OCI-LY3 (cell line): ENCODE measurements around the gene NFAM1.

Experiments used
- H2AFZ ChIP-seq: fragments of 200-600, 300-600 bp; shearing (Covaris generic); 2 replicates; pipeline ENCODE4 v1.6.0; 2014; ENCODE audit warnings: antibody characterized with exemption, low read depth, low read length
- H3K27ac ChIP-seq: fragments of 200-600, 300-600 bp; sonication (generic); 2 replicates; pipeline ENCODE4 v1.5.1; 2014; ENCODE audit warnings: mild to moderate bottlenecking, low read length, moderate library complexity, mixed read lengths
- H3K27me3 ChIP-seq: fragments of 200-600, 300-600 bp; sonication (generic); 2 replicates; pipeline ENCODE4 v1.6.1; 2014; ENCODE audit warnings: low read depth, low read length, mixed read lengths
- H3K36me3 ChIP-seq: fragments of 200-600, 300-600 bp; sonication (generic); replicated peaks from 2 replicates; pipeline ENCODE3; 2014; ENCODE audit warnings: low read depth, low read length, mixed read lengths
- H3K4me1 ChIP-seq: fragments of 300-600, 200-600 bp; sonication (generic); 2 replicates; pipeline ENCODE4 v1.6.1; 2014; ENCODE audit warnings: low read length, mixed read lengths
- H3K4me2 ChIP-seq: fragments of 200-600, 300-600 bp; sonication (generic); 2 replicates; pipeline ENCODE4 v1.6.1; 2014; ENCODE audit warnings: low read length, mixed read lengths
- H3K4me3 ChIP-seq: fragments of 300-600, 200-600 bp; sonication (generic); 2 replicates; pipeline ENCODE4 v1.5.1; 2014; ENCODE audit warnings: antibody characterized with exemption, mild to moderate bottlenecking, low read length, moderate library complexity
- H3K79me2 ChIP-seq: fragments of 300-600, 200-600 bp; shearing (Covaris generic); 2 replicates; pipeline ENCODE4 v1.6.1; 2014; ENCODE audit warnings: mild to moderate bottlenecking, low read length, mixed read lengths
- H3K9ac ChIP-seq: fragments of 300-600, 200-600 bp; shearing (Covaris generic); 2 replicates; pipeline ENCODE4 v1.6.0; 2014; ENCODE audit warnings: mild to moderate bottlenecking, low read length, moderate library complexity
- H3K9me3 ChIP-seq: fragments of 200-600, 300-600 bp; shearing (Covaris generic); 2 replicates; pipeline ENCODE4 v1.6.1; 2014; ENCODE audit warnings: low read length, mixed read lengths; ENCODE audit not compliant: insufficient read depth
- H4K20me1 ChIP-seq: fragments of 200-600, 300-600 bp; sonication (generic); 2 replicates; pipeline ENCODE4 v1.6.1; 2016; ENCODE audit warnings: low read length, mixed read lengths; ENCODE audit not compliant: insufficient read depth
- CTCF ChIP-seq: fragments of 200-600, 300-600 bp; sonication (generic); IDR thresholded peaks from 2 replicates; pipeline ENCODE4 v1.5.1; 2014; ENCODE audit warnings: antibody characterized with exemption, low read length, low read depth
- EZH2phosphoT487 ChIP-seq: fragments of 200-600 bp; shearing (Covaris generic); IDR thresholded peaks from 2 replicates; pipeline ENCODE4 v1.6.1; 2018; ENCODE audit warnings: antibody characterized with exemption, mixed run types, low read depth

Gene NFAM1

DNA sequence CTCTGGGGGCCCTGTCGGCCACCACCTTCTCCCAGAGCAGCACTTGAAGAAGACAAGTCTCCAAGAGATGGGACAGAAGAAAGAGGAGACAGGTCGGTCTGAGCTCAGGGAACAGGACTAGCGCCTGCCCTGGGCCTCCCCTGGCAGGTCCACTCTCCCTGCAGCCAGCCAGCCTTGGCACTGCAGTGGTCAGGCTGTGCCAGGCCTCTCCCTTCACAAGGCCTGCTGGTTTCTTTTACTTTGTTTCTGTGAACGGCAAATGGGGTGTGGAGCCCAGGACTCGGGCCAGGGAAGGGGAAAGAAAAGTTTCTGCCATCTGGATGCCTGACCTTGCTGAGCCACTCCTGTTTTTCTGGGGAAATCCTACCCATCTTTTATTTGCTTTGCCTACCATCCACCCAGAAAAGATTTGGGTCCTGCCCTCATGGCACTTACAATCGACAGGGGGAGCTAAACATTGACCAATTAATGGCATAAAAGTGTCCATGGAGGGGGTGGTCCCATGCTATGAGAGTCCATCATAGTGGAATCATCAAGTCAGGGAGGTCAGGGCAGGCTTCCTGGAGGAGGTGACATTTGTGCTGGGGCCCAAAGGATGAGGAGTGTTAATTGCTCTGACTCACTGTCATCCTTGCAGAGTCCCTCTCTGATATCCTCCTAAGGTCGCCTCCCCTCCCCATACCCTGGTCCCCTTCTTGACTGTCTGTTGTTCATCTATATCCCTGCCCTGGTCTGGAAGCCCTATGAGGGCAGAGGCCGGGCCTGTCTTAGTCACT, 65.2 kb downstream of the NFAM1 start:
- no peak overlapping the region for H3K9ac ChIP-seq
- H3K79me2 ChIP-seq = no peaks in the 10 kb centered on the region
- H3K4me1 ChIP-seq = no peaks in the 10 kb centered on the region
- no peak overlapping the region for H3K27ac ChIP-seq
- no peaks in the 10 kb centered on the region for H3K36me3 ChIP-seq
- no peaks in the 10 kb centered on the region for H4K20me1 ChIP-seq
- H3K4me3 ChIP-seq = no peak overlapping the region
- TF ChIP-seq CTCF (no peak), EZH2phosphoT487 (no peak)
- H3K27me3 ChIP-seq = peaks cover 31% of the 10 kb centered on the region
- no peak overlapping the region for H3K4me2 ChIP-seq
- no peak overlapping the region for H2AFZ ChIP-seq
- no peaks in the 10 kb centered on the region for H3K9me3 ChIP-seq

- Histone ChIP-seq H3K4me3 (no peak overlapping the region), H2AFZ (no peak overlapping the region), H3K4me1 (no peaks in the 10 kb centered on the region), H3K9me3 (no peaks in the 10 kb centered on the region), H3K79me2 (no peaks in the 10 kb centered on the region), H3K36me3 (no peaks in the 10 kb centered on the region), H3K9ac (no peak overlapping the region), H3K27me3 (peaks cover 31% of the 10 kb centered on the region), H3K27ac (no peak overlapping the region), H4K20me1 (no peaks in the 10 kb centered on the region), H3K4me2 (no peak overlapping the region)
- TF ChIP-seq CTCF (no peak), EZH2phosphoT487 (no peak)
These were observed 66.1 kb downstream of the NFAM1 start for GRCh38 chr22:42365942-42366695.

DNA sequence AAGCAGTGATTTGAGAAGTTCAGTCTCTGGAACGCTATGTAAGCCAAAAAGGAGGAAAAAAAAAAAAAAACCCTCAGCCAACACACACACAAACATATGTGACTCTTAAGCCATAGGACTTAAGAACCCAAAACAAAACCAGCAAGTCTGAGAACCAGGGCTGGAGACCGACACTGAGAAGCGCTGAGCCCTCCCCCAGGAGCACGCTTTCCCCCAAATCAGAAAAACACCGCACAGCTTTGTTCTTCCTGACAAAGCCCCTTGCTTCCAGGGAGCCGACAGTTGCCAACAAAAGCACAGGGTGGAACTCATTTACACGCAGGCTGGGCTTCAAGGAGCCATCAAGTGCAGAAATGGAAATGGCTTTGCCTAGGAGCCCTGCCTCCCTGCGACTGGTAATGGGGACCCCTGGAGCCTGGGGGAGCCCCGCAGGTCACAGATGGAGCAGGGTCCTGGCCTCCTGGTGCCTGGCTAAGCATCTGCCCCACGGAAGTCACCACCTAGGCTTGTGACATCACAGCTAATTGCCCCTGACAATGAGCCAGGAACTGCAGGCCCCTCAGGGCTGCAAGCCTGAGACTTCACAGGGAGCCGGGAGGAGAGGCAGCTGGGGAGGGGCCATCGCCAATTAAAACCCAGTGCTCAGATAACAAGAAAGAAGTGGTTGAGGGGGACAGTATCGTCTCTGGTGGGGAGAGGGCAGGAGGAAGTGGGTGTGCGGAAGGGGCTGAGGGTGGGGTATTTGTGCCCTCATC, 66.9 kb downstream of the NFAM1 start:
- H3K27me3 ChIP-seq = peaks cover 31% of the 10 kb centered on the region
- TF ChIP-seq CTCF = no peak
- TF ChIP-seq EZH2phosphoT487 = no peak
- no peaks in the 10 kb centered on the region for H3K36me3 ChIP-seq
- H3K27ac ChIP-seq = no peak overlapping the region
- no peaks in the 10 kb centered on the region for H3K4me1 ChIP-seq
- no peaks in the 10 kb centered on the region for H3K9me3 ChIP-seq
- H3K4me3 ChIP-seq = no peak overlapping the region
- H2AFZ ChIP-seq = no peak overlapping the region
- no peaks in the 10 kb centered on the region for H3K79me2 ChIP-seq
- no peak overlapping the region for H3K4me2 ChIP-seq
- H3K9ac ChIP-seq = no peak overlapping the region
- no peaks in the 10 kb centered on the region for H4K20me1 ChIP-seq
